Measurements from ENCODE around the gene MACROD2.
"Not testable (repeated sequence)": the region's sequence is repeated elsewhere in the genome, so short reads cannot be mapped to it uniquely, and the experiment has no call there.

MACROD2 gene

DNA sequence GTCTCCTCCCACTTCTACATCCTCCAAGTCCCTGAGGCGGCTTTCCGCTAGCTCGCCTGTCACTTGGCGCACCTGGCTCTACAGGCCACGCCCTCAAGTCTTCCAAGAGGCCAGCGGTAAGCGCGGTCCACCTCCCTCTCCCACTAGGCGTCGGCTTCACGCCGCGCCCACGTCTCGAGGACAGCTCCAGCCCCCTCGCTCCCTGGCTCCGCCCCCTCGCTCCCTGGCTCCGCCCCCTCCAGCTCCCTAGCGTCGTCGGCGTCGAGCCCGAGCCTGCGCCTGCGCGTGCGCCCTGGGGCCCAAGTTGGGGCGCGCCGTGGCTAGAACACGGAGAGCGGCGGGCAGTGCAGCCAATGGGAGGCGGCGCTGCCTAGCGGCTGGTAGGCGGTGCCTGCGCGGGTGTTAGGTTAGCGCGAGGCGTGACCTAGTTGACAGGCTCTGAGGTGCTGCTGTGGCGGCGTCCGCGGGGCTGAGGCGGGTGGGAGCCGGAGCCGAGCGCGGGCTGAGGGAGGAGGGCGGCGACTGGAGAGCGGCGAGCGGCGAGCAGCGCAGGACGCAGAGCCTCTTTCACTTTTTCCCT lies at the start of gene MACROD2:
TSS of gene MACROD2 (plus strand) at position 431 of the 580 bp plus-strand sequence.
- peak; percentile 89 for DNase-seq (ENCODE audit: low read depth, low spot score)

DNA sequence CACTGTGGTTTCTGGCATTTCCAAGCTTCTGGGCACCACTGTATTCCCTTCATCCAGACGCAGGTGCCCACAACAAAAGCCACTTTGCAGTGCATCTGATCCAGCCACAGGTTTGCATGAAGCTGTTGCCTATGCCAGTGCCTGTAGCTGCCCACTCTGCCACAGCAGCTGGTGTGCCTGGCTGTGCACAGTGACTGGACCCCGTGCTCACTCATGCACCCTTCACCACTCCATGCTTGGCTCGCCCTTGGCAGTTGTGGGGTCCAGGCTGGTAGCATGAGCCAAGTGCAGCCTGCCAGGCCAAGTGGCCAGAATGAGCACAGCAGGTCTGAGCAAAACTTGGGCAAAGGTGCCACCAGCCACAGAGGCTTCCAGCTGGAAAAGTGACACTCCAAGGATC lies 47.6 kb upstream of the MACROD2 start:
- no peak for DNase-seq (ENCODE audit: low read depth, low spot score)

GRCh38 chr20:13953227-13953626 lies 42.1 kb upstream of the MACROD2 start:
- no peak for DNase-seq (ENCODE audit: low read depth, low spot score)

GRCh38 chr20:13960119-13960518 lies 35.2 kb upstream of the MACROD2 start:
- DNase-seq (ENCODE audit: low read depth, low spot score), result no peak

- no peak for DNase-seq (ENCODE audit: low read depth, low spot score)
These were observed 34.8 kb upstream of the MACROD2 start for GRCh38 chr20:13960525-13960924.

- DNase-seq (ENCODE audit: low read depth, low spot score), result no peak
These were observed 11.1 kb upstream of the MACROD2 start for GRCh38 chr20:13984211-13984610.

GRCh38 chr20:13990465-13990864 lies 4.9 kb upstream of the MACROD2 start, which contains the start of gene SEL1L2:
Gene SEL1L2 (minus strand): TSS chr20:13990614. CDS start chr20:13990534, 80 bp downstream.
- peak; percentile 35 for DNase-seq (ENCODE audit: low read depth, low spot score)

GRCh38 chr20:13991311-13991710 lies 4.0 kb upstream of the MACROD2 start:
- no peak for DNase-seq (ENCODE audit: low read depth, low spot score)

- DNase-seq (ENCODE audit: low read depth, low spot score), result not testable (repeated sequence)
These were observed 3.4 kb upstream of the MACROD2 start for GRCh38 chr20:13991955-13992354.

GRCh38 chr20:13995841-13996240 lies 525 bp downstream of the MACROD2 start:
- no peak for DNase-seq (ENCODE audit: low read depth, low spot score)

GRCh38 chr20:13996265-13996664 lies 949 bp downstream of the MACROD2 start:
- no peak for DNase-seq (ENCODE audit: low read depth, low spot score)

- DNase-seq (ENCODE audit: low read depth, low spot score), result no peak
These were observed 5.6 kb downstream of the MACROD2 start for GRCh38 chr20:14000917-14001316.

DNA sequence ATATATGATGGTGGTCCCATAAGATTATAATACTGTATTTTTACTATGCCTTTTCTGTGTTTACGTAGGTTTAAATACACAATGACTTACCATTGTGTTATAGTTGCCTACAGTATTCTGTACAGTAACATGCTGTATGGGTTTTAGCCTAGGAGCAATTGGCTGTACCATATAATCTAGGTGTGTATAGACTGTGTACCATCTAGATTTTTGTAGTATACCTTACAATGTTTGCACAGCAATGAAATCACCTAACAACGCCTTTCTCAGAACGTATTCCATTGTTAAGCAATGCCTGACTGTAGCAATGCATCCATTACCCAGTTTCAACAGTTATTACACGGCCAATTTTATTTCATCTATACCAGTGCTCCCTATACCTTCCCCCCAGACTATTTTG lies 10.7 kb downstream of the MACROD2 start:
- no peak for DNase-seq (ENCODE audit: low read depth, low spot score)

- no peak for DNase-seq (ENCODE audit: low read depth, low spot score)
These were observed 13.9 kb downstream of the MACROD2 start for GRCh38 chr20:14009208-14009607.

- DNase-seq (ENCODE audit: low read depth, low spot score), result no peak
These were observed 17.4 kb downstream of the MACROD2 start for GRCh38 chr20:14012671-14013070.

- no peak for DNase-seq (ENCODE audit: low read depth, low spot score)
These were observed 35.7 kb downstream of the MACROD2 start for GRCh38 chr20:14030991-14031390.

DNA sequence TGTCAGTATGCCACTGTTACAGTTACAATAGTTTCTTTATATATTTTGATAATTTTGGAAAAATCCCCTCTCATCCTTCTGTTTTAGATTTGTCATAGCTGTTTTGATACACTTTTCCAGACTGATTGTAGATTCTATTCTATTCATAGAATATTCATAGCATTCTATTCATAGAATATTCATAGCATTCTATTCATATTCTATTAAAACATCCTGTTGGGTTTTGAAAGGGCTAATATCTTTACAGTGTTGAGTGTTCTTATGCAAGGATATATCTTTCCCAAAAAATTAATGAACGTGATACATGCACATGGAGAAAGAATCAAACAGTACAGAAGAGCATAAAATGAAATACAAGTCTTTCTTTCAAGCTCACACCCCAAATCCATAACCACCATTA lies 38.0 kb downstream of the MACROD2 start:
- DNase-seq (ENCODE audit: low read depth, low spot score), result no peak

DNA sequence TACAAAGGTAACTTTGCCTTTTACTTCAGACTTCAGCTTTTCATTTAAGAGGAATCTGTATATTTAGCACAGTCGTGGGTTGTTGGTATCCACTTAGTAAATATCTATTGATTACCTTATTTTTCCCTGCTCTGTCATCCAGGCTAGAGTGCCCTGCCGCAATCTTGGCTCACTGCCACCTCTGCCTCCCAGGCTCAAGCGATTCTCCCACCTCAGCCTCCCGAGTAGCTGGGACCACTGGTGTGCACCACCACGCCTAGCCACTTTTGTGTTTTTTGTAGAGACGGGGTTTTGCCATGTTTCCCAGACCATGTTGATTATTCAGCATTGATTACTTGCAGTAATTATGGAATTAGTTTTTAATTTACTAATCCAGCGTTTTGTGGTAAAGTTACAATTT lies 41.3 kb downstream of the MACROD2 start:
- DNase-seq (ENCODE audit: low read depth, low spot score), result no peak

- DNase-seq (ENCODE audit: low read depth, low spot score), result not testable (repeated sequence)
These were observed 49.5 kb downstream of the MACROD2 start for GRCh38 chr20:14044712-14045276.

DNA sequence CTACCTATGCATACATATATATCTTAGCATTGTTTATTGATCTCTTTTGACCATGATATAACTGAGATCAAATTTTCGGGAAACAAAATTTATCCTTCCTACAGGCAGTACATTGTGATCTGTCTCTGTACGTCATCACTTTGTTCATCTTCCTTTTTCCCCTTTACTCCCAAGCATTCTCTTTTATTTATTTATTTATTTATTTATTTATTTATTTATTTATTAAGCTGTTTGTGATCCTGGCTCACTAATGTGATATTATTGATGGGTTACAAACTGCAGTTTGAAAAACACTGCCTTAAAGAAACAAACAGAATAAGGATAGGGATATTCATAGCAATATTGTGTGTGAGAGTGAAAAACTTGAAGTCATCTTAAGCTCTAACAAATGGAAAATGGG lies 51.2 kb downstream of the MACROD2 start:
- no peak for DNase-seq (ENCODE audit: low read depth, low spot score)

GRCh38 chr20:14049111-14049510 lies 53.8 kb downstream of the MACROD2 start:
- DNase-seq (ENCODE audit: low read depth, low spot score), result no peak

DNA sequence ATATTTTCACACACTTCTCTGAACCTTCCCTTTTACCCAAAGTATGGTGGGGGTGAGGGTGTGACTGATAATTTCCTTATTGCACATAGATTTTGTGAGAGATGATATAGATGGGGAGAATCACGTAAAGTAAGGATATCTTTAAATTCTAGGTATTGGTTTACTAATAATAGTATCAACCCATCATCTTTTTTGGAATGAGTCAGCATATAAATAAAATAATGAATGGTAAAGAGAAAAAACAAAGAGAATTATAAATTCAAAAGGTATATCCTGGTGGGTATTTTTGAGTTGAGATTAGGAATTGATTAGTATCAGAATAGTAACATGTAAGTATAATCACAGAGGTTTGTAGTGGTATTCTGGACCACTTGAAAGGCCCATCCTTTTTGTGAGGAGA lies 56.1 kb downstream of the MACROD2 start:
- no peak for DNase-seq (ENCODE audit: low read depth, low spot score)

GRCh38 chr20:14055127-14055742 lies 59.9 kb downstream of the MACROD2 start:
- peak; percentile 5 for DNase-seq (ENCODE audit: low read depth, low spot score)
